NCI-H1694 (cell line): ENCODE results near the gene TMEM209.
"Not testable (repeated sequence)": the region's sequence is repeated elsewhere in the genome, so short reads cannot be mapped to it uniquely, and the experiment has no call there.

Experiments used
- DNase-seq: peaks from one replicate; lab custom pipeline; 2025; lab: John Stamatoyannopoulos, UW

The TMEM209 gene

GRCh38 chr7:130205084-130205947, at the start of gene TMEM209:
Gene TMEM209, minus strand, starts transcription at chr7:130205406. Its CDS starts 31 bp downstream, at chr7:130205375.
- peak; percentile 96 for DNase-seq

GRCh38 chr7:130254555-130254954, 49.3 kb upstream of the TMEM209 start:
- no peak for DNase-seq

- DNase-seq, result not testable (repeated sequence)
These were observed 44.4 kb upstream of the TMEM209 start for GRCh38 chr7:130249626-130250025.

GRCh38 chr7:130248842-130249241, 43.6 kb upstream of the TMEM209 start:
- DNase-seq, result not testable (repeated sequence)

GRCh38 chr7:130246491-130246890, 41.3 kb upstream of the TMEM209 start:
- not testable (repeated sequence) for DNase-seq

- peak; percentile 91 for DNase-seq
These were observed 38.3 kb upstream of the TMEM209 start for GRCh38 chr7:130243486-130243885.

GRCh38 chr7:130242198-130243014, 37.2 kb upstream of the TMEM209 start:
- peak; percentile 42 for DNase-seq

GRCh38 chr7:130240240-130240639, 35.0 kb upstream of the TMEM209 start:
- no peak for DNase-seq

GRCh38 chr7:130236361-130236760, 31.2 kb upstream of the TMEM209 start:
- DNase-seq, result not testable (repeated sequence)

- no peak for DNase-seq
These were observed 28.9 kb upstream of the TMEM209 start for GRCh38 chr7:130234078-130234477.

GRCh38 chr7:130232209-130232608, 27.0 kb upstream of the TMEM209 start:
- no peak for DNase-seq

- no peak for DNase-seq
These were observed 26.6 kb upstream of the TMEM209 start for GRCh38 chr7:130231792-130232191.

- DNase-seq, result not testable (repeated sequence)
These were observed 24.8 kb upstream of the TMEM209 start for GRCh38 chr7:130229981-130230380.

GRCh38 chr7:130228840-130229502, 23.8 kb upstream of the TMEM209 start:
- no peak for DNase-seq

- DNase-seq, result no peak
These were observed 22.8 kb upstream of the TMEM209 start for GRCh38 chr7:130227883-130228575.

GRCh38 chr7:130226333-130226732, 21.1 kb upstream of the TMEM209 start:
- no peak for DNase-seq

- not testable (repeated sequence) for DNase-seq
These were observed 19.7 kb upstream of the TMEM209 start for GRCh38 chr7:130224923-130225322.

- DNase-seq, result no peak
These were observed 19.0 kb upstream of the TMEM209 start for GRCh38 chr7:130224210-130224609.

- no peak for DNase-seq
These were observed 18.4 kb upstream of the TMEM209 start for GRCh38 chr7:130223646-130224045.

GRCh38 chr7:130221746-130222145, 16.5 kb upstream of the TMEM209 start:
- no peak for DNase-seq

GRCh38 chr7:130219871-130220270, 14.7 kb upstream of the TMEM209 start:
- DNase-seq, result no peak
